H1 (cell line): ENCODE data around the gene MDH1B. TPM values are rescaled to one million over a fixed set of nuclear protein-coding genes. Genes with fewer than 3 reads are reported as not detected.

Source experiments
- CTCF ChIA-PET: fragments of 300-600 bp; sonication (Branson Sonifier 250); formaldehyde crosslinking; loops from one replicate; lab custom pipeline; 2021; ENCODE audit not compliant: partially characterized antibody; lab: Charles Lee
- POLR2A ChIA-PET: fragments of 300-600 bp; sonication (Branson Sonifier 250); formaldehyde crosslinking; loops from one replicate; lab custom pipeline; 2021; ENCODE audit warnings: inconsistent platforms; ENCODE audit not compliant: partially characterized antibody; lab: Charles Lee
- DNase-seq, 2 experiments: peaks; one replicate each; pipeline versions ENCODE4 v3.0.0 to v3.0.0-alpha.2; 2010 to 2022; ENCODE audit warnings: low spot score in 2 of 2, low read depth in 1 of 2, mixed read lengths in 1 of 2
- FAIRE-seq: peaks from 2 replicates; lab custom pipeline; 2011; peaks lifted over from hg19 to GRCh38; lab: Jason Lieb, UNC
- H2AFZ ChIP-seq: 2 replicates; pipeline ENCODE4 v1.8.1; 2012; ENCODE audit warnings: low read length, inconsistent platforms
- H2AK5ac ChIP-seq: 2 replicates; pipeline ENCODE4 v1.6.1; 2013; ENCODE audit warnings: low read depth, low read length
- H2BK120ac ChIP-seq: replicated peaks from 2 replicates; pipeline ENCODE3; 2013; ENCODE audit warnings: low read depth, low read length, inconsistent platforms
- H2BK12ac ChIP-seq: 2 replicates; pipeline ENCODE4 v1.6.1; 2013; ENCODE audit warnings: low read depth, low read length
- H2BK15ac ChIP-seq: 2 replicates; pipeline ENCODE4 v1.6.1; 2013; ENCODE audit warnings: low read length
- H2BK20ac ChIP-seq: 2 replicates; pipeline ENCODE4 v1.6.1; 2013; ENCODE audit warnings: low read length
- H2BK5ac ChIP-seq: 2 replicates; pipeline ENCODE4 v1.6.1; 2013; ENCODE audit warnings: low read depth, low read length
- H3K14ac ChIP-seq: 2 replicates; pipeline ENCODE4 v1.6.1; 2013; ENCODE audit warnings: inconsistent platforms; ENCODE audit not compliant: insufficient read length
- H3K18ac ChIP-seq: 2 replicates; pipeline ENCODE4 v1.6.1; 2013; ENCODE audit warnings: low read length; ENCODE audit errors: extremely low read depth
- H3K23ac ChIP-seq: 2 replicates; pipeline ENCODE4 v1.6.1; 2013; ENCODE audit warnings: inconsistent platforms; ENCODE audit not compliant: insufficient read length
- H3K23me2 ChIP-seq: 2 replicates; pipeline ENCODE4 v1.6.1; 2013; ENCODE audit warnings: low read depth, low read length
- H3K27ac ChIP-seq: 2 replicates; pipeline ENCODE4 v1.6.1; 2011; ENCODE audit warnings: low read depth, low read length, inconsistent platforms
- H3K27me3 ChIP-seq, 4 experiments: replicated peaks in 1 of 4; 1 replicate in 1 of 4; 2 replicates in 3 of 4; pipeline versions ENCODE4 v1.6.1 to v1.8.1; 2011 to 2013; ENCODE audit warnings: low read length in 3 of 4, mild to moderate bottlenecking in 3 of 4, inconsistent platforms in 2 of 4, mixed read lengths in 2 of 4, moderate library complexity in 1 of 4; ENCODE audit not compliant: control insufficient read depth in 3 of 4, insufficient read depth in 3 of 4; ENCODE audit errors: extremely low read depth in 1 of 4
- H3K36me3 ChIP-seq, 4 experiments: 2 replicates each; pipeline versions ENCODE4 v1.6.1 to v1.8.1; 2011 to 2013; ENCODE audit warnings: mild to moderate bottlenecking in 4 of 4, low read length in 3 of 4, moderate library complexity in 2 of 4, control low read depth in 1 of 4, inconsistent platforms in 1 of 4; ENCODE audit not compliant: insufficient read depth in 4 of 4, control insufficient read depth in 2 of 4
- H3K4ac ChIP-seq: replicated peaks from 2 replicates; pipeline ENCODE3; 2013; ENCODE audit warnings: low read length, low read depth, mixed read lengths, inconsistent platforms; ENCODE audit not compliant: insufficient read length
- H3K4me1 ChIP-seq, 4 experiments: replicated peaks in 1 of 4; 1 replicate in 1 of 4; 2 replicates in 3 of 4; pipeline versions ENCODE4 v1.6.1 to v1.8.1; 2011 to 2013; ENCODE audit warnings: low read length in 3 of 4, inconsistent platforms in 2 of 4, mixed read lengths in 1 of 4; ENCODE audit not compliant: insufficient read depth in 4 of 4, control insufficient read depth in 3 of 4
- H3K4me2 ChIP-seq, 2 experiments: 2 replicates each; pipeline versions ENCODE4 v1.6.1 to v1.8.1; 2011 to 2013; ENCODE audit warnings: low read depth in 2 of 2, low read length in 2 of 2, control low read depth in 1 of 2, inconsistent platforms in 1 of 2, mild to moderate bottlenecking in 1 of 2; ENCODE audit not compliant: insufficient read depth in 1 of 2
- H3K4me3 ChIP-seq, 4 experiments: fragments of 200-600, 300-600 bp in 1 of 4; sonication (generic), shearing (Covaris generic), sonication (Bioruptor Twin) in 1 of 4; 2 replicates each; pipeline versions ENCODE4 v1.5.1 to v1.8.1; 2011 to 2016; ENCODE audit warnings: low read length in 4 of 4, low read depth in 3 of 4, control low read depth in 2 of 4, inconsistent platforms in 2 of 4, mild to moderate bottlenecking in 2 of 4, mixed read lengths in 1 of 4, moderate library complexity in 1 of 4; ENCODE audit not compliant: insufficient read depth in 2 of 4; ENCODE audit errors: extremely low read depth in 1 of 4
- H3K56ac ChIP-seq: replicated peaks from 2 replicates; pipeline ENCODE3; 2013; ENCODE audit warnings: low read depth, mild to moderate bottlenecking, mixed read lengths, low read length, inconsistent platforms; ENCODE audit not compliant: insufficient read length
- H3K79me1 ChIP-seq: 2 replicates; pipeline ENCODE4 v1.6.1; 2013; ENCODE audit warnings: low read depth, low read length, control low read depth
- H3K79me2 ChIP-seq, 2 experiments: 2 replicates each; pipeline versions ENCODE4 v1.6.1 to v1.8.1; 2012 to 2013; ENCODE audit warnings: low read length in 2 of 2, mild to moderate bottlenecking in 2 of 2, inconsistent platforms in 1 of 2; ENCODE audit not compliant: insufficient read depth in 2 of 2, control insufficient read depth in 1 of 2
- H3K9ac ChIP-seq, 4 experiments: replicated peaks in 1 of 4; 1 replicate in 1 of 4; 2 replicates in 3 of 4; pipeline versions ENCODE4 v1.6.1 to v1.8.1; 2011 to 2013; ENCODE audit warnings: low read depth in 3 of 4, low read length in 3 of 4, control low read depth in 2 of 4, mild to moderate bottlenecking in 2 of 4, moderate library complexity in 2 of 4, inconsistent platforms in 1 of 4; ENCODE audit errors: extremely low read depth in 1 of 4
- H3K9me3 ChIP-seq, 2 experiments: 2 replicates each; pipeline versions ENCODE4 v1.6.1 to v1.8.1; 2012 to 2013; ENCODE audit warnings: mild to moderate bottlenecking in 2 of 2, moderate library complexity in 2 of 2, control low read depth in 1 of 2, inconsistent platforms in 1 of 2, low read depth in 1 of 2, low read length in 1 of 2, mixed read lengths in 1 of 2; ENCODE audit not compliant: insufficient read depth in 2 of 2
- H4K20me1 ChIP-seq, 2 experiments: replicated peaks in 1 of 2; 2 replicates each; pipeline versions ENCODE3 to v1.8.1; 2011 to 2013; ENCODE audit warnings: inconsistent platforms in 2 of 2, low read length in 2 of 2, mild to moderate bottlenecking in 1 of 2; ENCODE audit not compliant: insufficient read depth in 2 of 2, control insufficient read depth in 1 of 2
- H4K5ac ChIP-seq: 2 replicates; pipeline ENCODE4 v1.6.1; 2013; ENCODE audit warnings: low read length, low read depth, mixed read lengths, inconsistent platforms; ENCODE audit not compliant: insufficient read length
- H4K8ac ChIP-seq: 2 replicates; pipeline ENCODE4 v1.8.0; 2013; ENCODE audit warnings: mild to moderate bottlenecking, moderate library complexity, low read length, inconsistent platforms; ENCODE audit not compliant: insufficient read depth; ENCODE audit errors: extremely low read depth
- H4K91ac ChIP-seq: replicated peaks from 2 replicates; pipeline ENCODE3; 2013; ENCODE audit warnings: low read length, mixed read lengths, inconsistent platforms; ENCODE audit not compliant: insufficient read length
- HDAC6 ChIP-seq: IDR thresholded peaks from one replicate; pipeline ENCODE4 v1.7.1; 2012; ENCODE audit warnings: low read depth, mild to moderate bottlenecking, inconsistent platforms, low read length, moderate library complexity
- WGBS, 2 experiments: shearing (Covaris generic) in 1 of 2; methylation state at CpG; one replicate each; pipeline versions ENCODE4 v1.1.6 to v1.1.7; 2013 to 2015; ENCODE audit warnings: low lambda C conversion rate in 2 of 2, mixed read lengths in 2 of 2, inconsistent platforms in 1 of 2, low coverage in 1 of 2, missing lambda C conversion rate in 1 of 2; ENCODE audit not compliant: insufficient replicate concordance in 2 of 2, insufficient coverage in 1 of 2, insufficient read length in 1 of 2; ENCODE audit errors: extremely low coverage in 1 of 2, missing lambda C conversion rate in 1 of 2; 5-methylcytosine and 5-hydroxymethylcytosine counted together
- polyA plus RNA-seq, 7 experiments: library from polyadenylated mRNA; depleted of rRNA in 3 of 7; stranded (reverse) in 5 of 7; unstranded in 2 of 7; fragments of >200 nt in 5 of 7; fragments of 200-250 nt in 2 of 7; gene quantifications; 1 replicate in 5 of 7; 2 replicates in 1 of 7; 4 replicates in 1 of 7; pipeline versions ENCODE4 v1.2.1 to v1.2.3, GENCODE V29; 2011 to 2013; ENCODE audit warnings: missing spikeins in 2 of 7, mixed read lengths in 2 of 7
- total RNA-seq: library from RNA; stranded (reverse); fragmentation: NEBNext Ultra II Directional; extraction: Animal tissue kit (Norgen Biotek cat#: 25700); gene quantifications from 2 replicates; pipeline ENCODE4 v1.2.1, GENCODE V29; 2021

Gene MDH1B
- total and polyA plus RNA-seq, 2 of the 8 experiments (the other 6 are each of a cell fraction or from before 2014, with no cell fraction given) = 1.5 to 2.1 TPM

- Histone ChIP-seq H3K9me3 (no peaks in the 10 kb centered on the region), H3K4me1 (no peaks in the 10 kb centered on the region), H3K23me2 (peaks cover 6% of the 10 kb centered on the region), H3K56ac (no peak overlapping the region), H3K79me1 (peaks cover 4% of the 10 kb centered on the region; the same call in 1 of the 2 replicates), H3K4me3 (peak overlapping the region; percentile 85 to 98 (median 92)), H3K36me3 (peaks cover 3 to 28% (median 7%) of the 10 kb centered on the region in 4 experiments; a peak in 5 of 8 replicates), H2BK120ac (no peak overlapping the region), H3K27me3 (no peaks in the 10 kb centered on the region), H2AFZ (no peak overlapping the region; the same call in 1 of the 2 replicates), H2BK5ac (no peak overlapping the region; the same call in 1 of the 2 replicates), H2AK5ac (no peak overlapping the region), H3K4ac (no peak overlapping the region), H3K18ac (no peak overlapping the region), H4K91ac (no peak overlapping the region), H3K14ac (no peak overlapping the region), H2BK20ac (no peak overlapping the region), H3K23ac (no peak overlapping the region), H3K27ac (no peak overlapping the region), H4K5ac (no peak overlapping the region), H3K79me2 (peaks cover 0 to 28% of the 10 kb centered on the region in 2 experiments; a peak in 3 of 4 replicates), H2BK15ac (no peak overlapping the region), H3K4me2 (peak overlapping the region; percentile 72 to 91), H4K20me1 (peaks cover 0 to 1% of the 10 kb centered on the region in 2 experiments), H4K8ac (peak overlapping the region; percentile 99), H2BK12ac (no peak overlapping the region; the same call in 1 of the 2 replicates), H3K9ac (peak overlapping the region; percentile 80 to 98 (median 92); a peak in 6 of 7 replicates)
- TF ChIP-seq HDAC6 = no peak
- ChIA-PET CTCF (interaction anchor here (0.6 to 4.3 kb wide), 3 partner anchors 15 to 338 kb away, joined by 3 to 27 read pairs (median 18); no protein-coding TSS in a partner anchor), POLR2A (interaction anchor here (1.6 to 1.9 kb wide), 3 partner anchors 11 to 111 kb away, joined by 3 to 5 read pairs (median 4); no protein-coding TSS in a partner anchor)
- DNase-seq (no peak), FAIRE-seq (no peak)
- WGBS, 2 experiments = 45% methylated on average over 9 of the region's 12 CpGs; no CpG with 5 or more reads in 1 of the 2 experiments
These were observed 1.2 kb upstream of the MDH1B start for GRCh38 chr2:206766057-206766930.
